GM12878 (cell line): ENCODE data around the gene ERCC4. TPM values are rescaled to one million over a fixed set of nuclear protein-coding genes. Genes with fewer than 3 reads are reported as not detected.

Source experiments
- ATAC-seq: fragments of 200-7000 bp; cut with Tn5 transposase; 3 replicates; pipeline ENCODE4 v1.9.1; 2020; ENCODE audit warnings: mild to moderate bottlenecking, moderate library complexity
- BruUV-seq: library from RNA; stranded (reverse); fragments of 400-500 nt; replicated peaks from 2 replicates; lab custom pipeline; 2021; lab: Mats Ljungman, UMichigan
- CTCF ChIA-PET: fragments of 300-600 bp; sonication (Branson Sonifier 250); formaldehyde crosslinking; extraction: SDS; loops from one replicate; lab custom pipeline; 2021; ENCODE audit warnings: inconsistent platforms; lab: Yijun Ruan, JAX
- POLR2A ChIA-PET: fragments of 350-600 bp; formaldehyde crosslinking; extraction: SDS; loops from one replicate; lab custom pipeline; 2021; ENCODE audit warnings: inconsistent platforms; lab: Charles Lee
- RAD21 ChIA-PET: fragments of 300-600 bp; sonication (Branson Sonifier 250); formaldehyde crosslinking; loops from one replicate; lab custom pipeline; 2023; ENCODE audit warnings: antibody characterized with exemption; ENCODE audit not compliant: unreplicated experiment; lab: Charles Lee
- SMC1A ChIA-PET: fragments of 300-600 bp; sonication (Branson Sonifier 250); formaldehyde crosslinking; loops from one replicate; lab custom pipeline; 2023; ENCODE audit not compliant: unreplicated experiment, uncharacterized antibody; lab: Charles Lee
- DNase-seq: peaks from one replicate; pipeline ENCODE4 v3.0.0-alpha.2; 2011; ENCODE audit warnings: low read depth, low spot score
- FAIRE-seq: peaks from 3 replicates; lab custom pipeline; 2011; peaks lifted over from hg19 to GRCh38; lab: Jason Lieb, UNC
- H2AFZ ChIP-seq: 2 replicates; pipeline ENCODE4 v1.6.0; 2011; ENCODE audit warnings: low read depth, low read length, control low read depth; ENCODE audit not compliant: control insufficient read depth
- H3K27ac ChIP-seq: 2 replicates; pipeline ENCODE4 v1.5.1; 2011; ENCODE audit warnings: control low read depth; ENCODE audit not compliant: control insufficient read depth, insufficient read depth
- H3K27me3 ChIP-seq, 2 experiments: replicated peaks in 1 of 2; 2 replicates each; pipeline versions ENCODE4 v1.6.0 to v1.6.1; 2011; ENCODE audit warnings: low read length in 1 of 2; ENCODE audit not compliant: control insufficient read depth in 2 of 2, insufficient read depth in 2 of 2
- H3K36me3 ChIP-seq, 2 experiments: 2 replicates each; pipeline ENCODE4 v1.5.1; 2011; ENCODE audit warnings: low read length in 1 of 2; ENCODE audit not compliant: control insufficient read depth in 2 of 2, insufficient read depth in 2 of 2
- H3K4me1 ChIP-seq: 2 replicates; pipeline ENCODE4 v1.6.1; 2011; ENCODE audit warnings: mild to moderate bottlenecking, low read length, moderate library complexity, mixed read lengths; ENCODE audit not compliant: control insufficient read depth, insufficient read depth
- H3K4me2 ChIP-seq: 2 replicates; pipeline ENCODE4 v1.6.0; 2011; ENCODE audit warnings: control low read depth; ENCODE audit not compliant: control insufficient read depth, insufficient read depth
- H3K4me3 ChIP-seq: fragments of 200-600 bp; sonication (generic); 2 replicates; pipeline ENCODE4 v1.5.1; 2016
- H3K79me2 ChIP-seq: 2 replicates; pipeline ENCODE4 v1.6.0; 2011; ENCODE audit warnings: low read length; ENCODE audit not compliant: control insufficient read depth, insufficient read depth
- H3K9ac ChIP-seq: 2 replicates; pipeline ENCODE4 v1.8.0; 2011; ENCODE audit warnings: low read length, control low read depth, mixed read lengths; ENCODE audit not compliant: control insufficient read depth, insufficient read depth
- H3K9me3 ChIP-seq: replicated peaks from 3 replicates; pipeline ENCODE4 v1.5.1; 2011; ENCODE audit warnings: mild to moderate bottlenecking, low read length; ENCODE audit not compliant: control insufficient read depth, insufficient read depth
- H4K20me1 ChIP-seq: 2 replicates; pipeline ENCODE4 v1.6.0; 2011; ENCODE audit not compliant: control insufficient read depth, insufficient read depth
- ATF3 ChIP-seq: IDR thresholded peaks from 2 replicates; pipeline ENCODE4 v1.6.1; 2011; ENCODE audit warnings: low read depth, mild to moderate bottlenecking, low read length, moderate library complexity, borderline replicate concordance; ENCODE audit errors: extremely low read depth
- BCL11A ChIP-seq: IDR thresholded peaks from 2 replicates; pipeline ENCODE4 v1.6.1; 2011; ENCODE audit warnings: low read depth, low read length
- CTCF ChIP-seq, 3 experiments: IDR thresholded peaks in 2 of 3; conservative IDR thresholded peaks in 1 of 3; 2 replicates each; pipeline ENCODE4 v1.5.1; 2011; ENCODE audit warnings: low read depth in 3 of 3, low read length in 3 of 3, mild to moderate bottlenecking in 3 of 3, control low read depth in 2 of 3, moderate library complexity in 2 of 3, inconsistent platforms in 1 of 3, mixed read lengths in 1 of 3; ENCODE audit not compliant: control insufficient read depth in 2 of 3, insufficient read depth in 1 of 3; ENCODE audit errors: extremely low read depth in 1 of 3
- DPF2 ChIP-seq: fragments of 450-650 bp; IDR thresholded peaks from 2 replicates; pipeline ENCODE4 v1.6.1; 2017; ENCODE audit warnings: mild to moderate bottlenecking
- KLF5 ChIP-seq: fragments of 450-650 bp; IDR thresholded peaks from 2 replicates; pipeline ENCODE4 v1.6.1; 2014; ENCODE audit warnings: mild to moderate bottlenecking; ENCODE audit not compliant: partially characterized antibody
- NR2C1 ChIP-seq: fragments of 450-650 bp; IDR thresholded peaks from 2 replicates; pipeline ENCODE4 v1.6.1; 2017; ENCODE audit warnings: antibody characterized with exemption, mild to moderate bottlenecking, moderate library complexity
- PBX3 ChIP-seq: IDR thresholded peaks from 2 replicates; pipeline ENCODE4 v1.6.1; 2011; ENCODE audit warnings: mild to moderate bottlenecking, low read depth, low read length, moderate library complexity; ENCODE audit not compliant: insufficient replicate concordance
- RB1 ChIP-seq: fragments of 450-650 bp; formaldehyde crosslinking; IDR thresholded peaks from 2 replicates; pipeline ENCODE4 v1.6.1; 2017; ENCODE audit warnings: mild to moderate bottlenecking, borderline replicate concordance
- RCOR1 ChIP-seq: conservative IDR thresholded peaks from 2 replicates; pipeline ENCODE4 v1.6.1; 2012; ENCODE audit warnings: low read depth, low read length, improper control_type of control experiment
- SKIL ChIP-seq: fragments of 450-650 bp; IDR thresholded peaks from 2 replicates; pipeline ENCODE4 v1.6.1; 2017; ENCODE audit warnings: mild to moderate bottlenecking, low read depth, inconsistent platforms; ENCODE audit not compliant: poor library complexity, severe bottlenecking
- ZNF207 ChIP-seq: fragments of 450-650 bp; IDR thresholded peaks from 2 replicates; pipeline ENCODE4 v1.6.1; 2014; ENCODE audit warnings: antibody characterized with exemption, mild to moderate bottlenecking, borderline replicate concordance
- ZNF687 ChIP-seq: fragments of 450-650 bp; IDR thresholded peaks from 2 replicates; pipeline ENCODE4 v1.6.1; 2017; ENCODE audit warnings: mild to moderate bottlenecking, moderate library complexity
- WGBS: methylation state at CpG from one replicate; pipeline ENCODE4 v1.1.6; 2016; ENCODE audit warnings: low lambda C conversion rate; ENCODE audit not compliant: insufficient replicate concordance, insufficient coverage; ENCODE audit errors: missing lambda C conversion rate; 5-methylcytosine and 5-hydroxymethylcytosine counted together
- in situ Hi-C: fragments of 300-500 bp; cut with MboI; formaldehyde crosslinking; loops from 9 replicates; pipeline ENCODE4 v1.14.3; 2018; ENCODE audit warnings: mixed read lengths
- intact Hi-C: fragments of 100-400 bp; cut with micrococcal nuclease; formaldehyde crosslinking; loops from one replicate; pipeline ENCODE4 v1.14.2; 2022; ENCODE audit not compliant: unreplicated experiment
- polyA plus RNA-seq, 11 experiments: library from polyadenylated mRNA; depleted of rRNA in 4 of 11; unstranded in 6 of 11; stranded (reverse) in 5 of 11; fragments of >200 nt; fragmentation: Nextera tagmentation in 4 of 11; fragmentation: Illumina TruSeq in 1 of 11; extraction: Ambion mirVana in 4 of 11; extraction: Trizol in 1 of 11; gene quantifications; 1 replicate in 1 of 11; 2 replicates in 10 of 11; pipeline versions ENCODE4 v1.2.1 to v1.2.3, GENCODE V29; 2011 to 2016; ENCODE audit warnings: inconsistent platforms in 2 of 11, missing spikeins in 2 of 11, low read depth in 1 of 11
- total RNA-seq, 4 experiments: library from RNA; depleted of rRNA in 3 of 4; stranded (reverse); fragments of >200 nt in 3 of 4; fragmentation: Illumina TruSeq in 1 of 4; extraction: Trizol in 1 of 4; gene quantifications; 2 replicates each; pipeline versions ENCODE4 v1.2.1 to v1.2.3, GENCODE V29; 2013 to 2021

Gene ERCC4
- total and polyA plus RNA-seq, 10 of the 15 experiments (the other 5 are each of a cell fraction or from before 2014, with no cell fraction given), result 4.7 to 24.6 (median 8.9) TPM

GRCh38 chr16:13920510-13920818 lies 510 bp downstream of the ERCC4 start (continued):
- TF ChIP-seq CTCF (IDR thresholded peaks at IDR 0.05 in 2 of 3, conservative IDR thresholded peaks at IDR 0.05 in 1 of 3; ENCODE audit: control insufficient read depth in 2 of 3, extremely low read depth in 1 of 3, insufficient read depth in 1 of 3, low read depth in 3 of 3, low read length in 3 of 3), result no peak
- 0 out of 2 replicates have a peak, but pooled peaks have one; percentile 5 for TF ChIP-seq ZNF207
- 0 out of 2 replicates have a peak, but pooled peaks have one; percentile 1 for TF ChIP-seq DPF2
- TF ChIP-seq NR2C1, result no peak
- TF ChIP-seq RB1, result no peak

GRCh38 chr16:13921328-13921727 lies 1.4 kb downstream of the ERCC4 start:
- no peaks in the 10 kb centered on the region for H3K9me3 ChIP-seq
- POLR2A ChIA-PET, result no interaction called here
- DNase-seq (no peak), ATAC-seq (no peak), FAIRE-seq (no peak)
- in situ Hi-C loops, result loop anchor here (5.0 kb wide), 3 partner anchors 326 to 606 kb away; no protein-coding TSS in a partner anchor
- SMC1A ChIA-PET, result interaction anchor here (0.7 to 5.3 kb wide), 5 partner anchors 328 to 1524 kb away, joined by 3 to 48 read pairs (median 4); no protein-coding TSS in a partner anchor
- no peak overlapping the region for H2AFZ ChIP-seq
- H3K9ac ChIP-seq, result peak overlapping the region; percentile 8; the same call in 1 of the 2 replicates
- no peaks in the 10 kb centered on the region for H3K4me1 ChIP-seq
- no peaks in the 10 kb centered on the region for H3K27me3 ChIP-seq
- CTCF ChIA-PET, result interaction anchor here (1.2 to 1.4 kb wide), 3 partner anchors 13 to 369 kb away, joined by 3 to 5 read pairs (median 3); no protein-coding TSS in a partner anchor
- no TSS peak for BruUV-seq
- intact Hi-C loops, result loop anchor here (5.0 kb wide), 3 partner anchors 36 to 271 kb away; no protein-coding TSS in a partner anchor
- peak overlapping the region; percentile 96 for H3K4me2 ChIP-seq
- peak overlapping the region; percentile 87 for H3K4me3 ChIP-seq
- RAD21 ChIA-PET, result interaction anchor here (1.4 kb wide), 1 partner anchor 328 kb away, joined by 3 read pairs; no protein-coding TSS in a partner anchor
- H3K36me3 ChIP-seq, result no peaks in the 10 kb centered on the region
- 100% methylated on average over 2 of the region's 2 CpGs for WGBS
- no peaks in the 10 kb centered on the region for H4K20me1 ChIP-seq
- peaks cover 10% of the 10 kb centered on the region for H3K79me2 ChIP-seq
- H3K27ac ChIP-seq, result no peak overlapping the region
- no peak for TF ChIP-seq RCOR1
- TF ChIP-seq PBX3, result no peak
- TF ChIP-seq ATF3, result no peak
- TF ChIP-seq KLF5, result no peak
- no peak for TF ChIP-seq ZNF687
- TF ChIP-seq BCL11A, result no peak
- TF ChIP-seq SKIL, result no peak
